ENCODE measurements around the gene COL4A3. TPM values are rescaled to one million over a fixed set of nuclear protein-coding genes. Genes with fewer than 3 reads are reported as not detected.

COL4A3 gene
- total RNA-seq, 1 donor from 2014 or later: 4.4 TPM

DNA sequence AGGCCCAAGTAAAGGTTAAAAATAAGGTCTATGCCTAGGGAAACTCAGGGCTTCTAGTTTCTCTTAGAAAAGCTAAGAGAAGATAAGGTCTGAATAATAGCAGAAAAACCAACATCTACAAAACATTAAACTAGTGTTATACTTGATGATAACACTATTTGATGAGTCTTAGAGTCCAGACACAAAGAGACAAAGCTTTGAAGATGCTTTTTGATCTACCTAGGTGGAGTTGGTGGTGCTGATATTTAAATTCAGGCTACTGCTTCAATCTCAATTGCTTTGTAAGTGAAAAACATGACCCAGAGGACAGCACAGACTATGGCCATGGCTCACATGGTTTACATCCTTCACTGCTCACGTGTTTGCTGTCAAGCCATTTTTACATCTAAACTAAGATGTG, 148.9 kb downstream of the COL4A3 start:
- no peak overlapping the region for H3K27ac ChIP-seq (replicated peaks)
- intact Hi-C loops (cut with micrococcal nuclease): no loop called here
- peaks cover 11% of the 10 kb centered on the region for H3K36me3 ChIP-seq
- H3K27me3 ChIP-seq (ENCODE audit: low read depth): no peaks in the 10 kb centered on the region
- no peaks in the 10 kb centered on the region for H3K4me1 ChIP-seq
- H3K9me3 ChIP-seq (replicated peaks): no peaks in the 10 kb centered on the region
- DNase-seq: no peak
- TF ChIP-seq, protein P1, sequence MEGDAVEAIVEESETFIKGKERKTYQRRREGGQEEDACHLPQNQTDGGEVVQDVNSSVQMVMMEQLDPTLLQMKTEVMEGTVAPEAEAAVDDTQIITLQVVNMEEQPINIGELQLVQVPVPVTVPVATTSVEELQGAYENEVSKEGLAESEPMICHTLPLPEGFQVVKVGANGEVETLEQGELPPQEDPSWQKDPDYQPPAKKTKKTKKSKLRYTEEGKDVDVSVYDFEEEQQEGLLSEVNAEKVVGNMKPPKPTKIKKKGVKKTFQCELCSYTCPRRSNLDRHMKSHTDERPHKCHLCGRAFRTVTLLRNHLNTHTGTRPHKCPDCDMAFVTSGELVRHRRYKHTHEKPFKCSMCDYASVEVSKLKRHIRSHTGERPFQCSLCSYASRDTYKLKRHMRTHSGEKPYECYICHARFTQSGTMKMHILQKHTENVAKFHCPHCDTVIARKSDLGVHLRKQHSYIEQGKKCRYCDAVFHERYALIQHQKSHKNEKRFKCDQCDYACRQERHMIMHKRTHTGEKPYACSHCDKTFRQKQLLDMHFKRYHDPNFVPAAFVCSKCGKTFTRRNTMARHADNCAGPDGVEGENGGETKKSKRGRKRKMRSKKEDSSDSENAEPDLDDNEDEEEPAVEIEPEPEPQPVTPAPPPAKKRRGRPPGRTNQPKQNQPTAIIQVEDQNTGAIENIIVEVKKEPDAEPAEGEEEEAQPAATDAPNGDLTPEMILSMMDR (IDR thresholded peaks at IDR 0.05; ENCODE audit: borderline replicate concordance): no peak
- H3K4me3 ChIP-seq: no peak overlapping the region

DNA sequence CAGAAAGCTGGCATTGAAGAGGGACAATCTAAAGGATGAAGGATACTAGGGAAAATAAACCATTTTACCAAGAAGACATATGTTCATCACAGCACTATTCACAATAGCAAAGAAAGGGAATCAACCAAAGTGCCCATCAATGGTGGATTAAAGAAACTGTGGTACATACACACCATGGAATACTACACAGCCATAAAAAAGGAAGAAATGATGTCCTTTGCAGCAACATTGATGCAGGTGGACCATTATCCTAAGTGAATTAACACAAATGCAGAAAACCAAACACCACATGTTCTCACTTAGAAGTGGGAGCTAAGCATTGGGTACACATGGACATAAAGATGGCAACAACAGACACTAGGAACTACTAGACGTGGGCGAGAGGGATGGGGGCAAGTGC, 153.4 kb downstream of the COL4A3 start:
- Histone ChIP-seq H3K9me3 (replicated peaks) (peaks cover 5% of the 10 kb centered on the region), H3K27ac (replicated peaks) (no peak overlapping the region), H3K27me3 (ENCODE audit: low read depth) (no peaks in the 10 kb centered on the region), H3K4me3 (no peak overlapping the region), H3K36me3 (no peaks in the 10 kb centered on the region), H3K4me1 (no peaks in the 10 kb centered on the region)
- TF ChIP-seq, protein P1 (IDR thresholded peaks at IDR 0.05; ENCODE audit: borderline replicate concordance): no peak
- no peak for DNase-seq
- intact Hi-C loops (cut with micrococcal nuclease): no loop called here

DNA sequence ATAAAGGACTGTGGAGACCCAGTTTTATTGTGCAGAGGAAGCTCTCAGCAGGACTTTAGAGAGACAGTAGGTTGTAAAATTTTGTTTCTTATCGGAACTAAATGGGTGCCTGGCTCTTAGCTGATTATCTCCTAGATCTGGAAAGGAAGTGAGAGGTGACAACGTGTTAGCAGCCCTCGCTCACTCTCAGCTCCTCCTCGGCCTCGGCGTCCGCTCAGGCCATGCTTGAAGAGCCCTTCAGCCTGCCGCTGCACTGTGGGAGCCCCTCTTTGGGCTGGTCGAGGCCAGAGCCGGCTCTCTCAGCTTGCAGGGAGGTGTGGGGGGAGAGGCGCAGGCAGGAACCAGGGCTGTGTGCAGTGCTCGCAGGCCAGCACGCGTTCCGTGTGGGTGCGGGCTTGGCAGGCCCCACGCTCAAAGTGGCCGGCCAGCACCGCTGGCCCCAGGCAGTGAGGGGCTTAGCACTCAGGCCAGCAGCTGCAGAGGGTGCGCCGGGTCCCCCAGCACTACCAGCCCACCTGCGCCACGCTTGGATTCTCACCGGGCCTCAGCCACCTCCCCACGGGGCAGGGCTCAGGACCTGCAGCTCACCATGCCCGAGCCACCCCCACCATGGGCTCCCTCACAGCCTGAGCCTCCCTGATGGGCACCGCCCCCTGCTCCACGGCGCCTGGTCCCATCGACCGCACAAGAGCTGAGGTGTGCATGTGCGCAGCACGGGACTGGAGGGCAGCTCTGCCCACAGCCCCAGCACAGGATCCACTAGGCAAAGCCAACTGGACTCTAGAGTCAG, 156.1 kb downstream of the COL4A3 start:
- Histone ChIP-seq H3K9me3 (replicated peaks) (peaks cover 5% of the 10 kb centered on the region), H3K4me1 (peaks cover 13% of the 10 kb centered on the region), H3K36me3 (no peaks in the 10 kb centered on the region), H3K4me3 (no peak overlapping the region), H3K27me3 (ENCODE audit: low read depth) (no peaks in the 10 kb centered on the region), H3K27ac (replicated peaks) (no peak overlapping the region)
- TF ChIP-seq, protein P1 (IDR thresholded peaks at IDR 0.05; ENCODE audit: borderline replicate concordance): no peak
- no peak for DNase-seq
- intact Hi-C loops (cut with micrococcal nuclease): no loop called here

DNA sequence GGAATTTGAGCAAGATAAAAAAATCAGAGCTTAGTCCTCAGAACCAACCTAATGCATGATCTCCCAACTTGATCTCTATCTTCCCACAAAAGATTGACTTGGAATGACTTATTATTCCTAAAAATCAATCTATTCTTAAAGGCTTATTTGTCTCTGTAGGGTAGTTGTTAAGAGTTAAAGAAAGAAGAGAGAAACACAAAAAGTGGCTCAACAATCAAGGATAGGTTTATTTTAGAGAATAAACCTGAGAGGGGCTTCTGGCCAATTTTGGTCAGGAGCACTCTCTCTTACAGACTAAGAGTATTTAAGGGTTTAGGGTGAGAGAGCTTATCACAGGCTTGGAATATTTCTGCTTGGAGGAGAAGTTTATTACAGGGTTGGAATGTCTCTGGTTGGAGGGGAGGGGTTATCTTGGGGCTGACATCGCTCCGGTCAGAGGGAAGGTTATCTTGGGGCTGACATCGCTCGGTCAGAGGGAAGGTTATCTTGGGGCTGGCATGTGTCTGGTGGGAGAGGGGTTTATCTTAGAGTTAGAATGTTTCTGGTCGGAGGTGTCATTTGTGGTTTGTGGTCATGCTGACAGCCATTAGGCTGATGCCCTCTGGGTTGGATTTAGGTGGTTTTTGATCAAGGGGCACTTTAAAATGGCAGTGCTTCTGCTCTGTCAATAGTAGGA, 158.2 kb downstream of the COL4A3 start:
- Histone ChIP-seq H3K4me3 (no peak overlapping the region), H3K36me3 (no peaks in the 10 kb centered on the region), H3K4me1 (peaks cover 33% of the 10 kb centered on the region), H3K27me3 (ENCODE audit: low read depth) (no peaks in the 10 kb centered on the region), H3K27ac (replicated peaks) (no peak overlapping the region), H3K9me3 (replicated peaks) (peaks cover 5% of the 10 kb centered on the region)
- no peak for DNase-seq
- TF ChIP-seq, protein P1 (IDR thresholded peaks at IDR 0.05; ENCODE audit: borderline replicate concordance): no peak
- intact Hi-C loops (cut with micrococcal nuclease): no loop called here

DNA sequence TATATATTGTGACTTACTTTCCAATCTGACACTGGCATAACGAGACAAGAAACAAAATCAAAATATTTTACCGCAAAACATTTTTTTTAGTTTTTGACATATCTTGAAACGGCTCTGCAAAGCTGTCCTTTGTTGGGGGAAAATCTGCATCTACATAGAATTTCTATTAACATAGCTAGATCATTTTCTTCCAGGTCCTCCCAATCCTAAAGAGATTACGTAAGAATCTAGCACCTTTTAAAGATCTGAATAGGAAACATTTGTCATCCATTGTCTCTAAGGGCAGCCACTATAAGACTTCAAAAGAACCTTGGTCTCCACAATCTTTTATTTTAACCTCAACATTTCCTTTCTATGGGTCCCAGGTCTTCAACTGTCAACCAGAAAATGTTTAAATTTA, 159.4 kb downstream of the COL4A3 start:
- no peak overlapping the region for H3K27ac ChIP-seq (replicated peaks)
- peaks cover 1% of the 10 kb centered on the region for H3K36me3 ChIP-seq
- H3K27me3 ChIP-seq (ENCODE audit: low read depth): no peaks in the 10 kb centered on the region
- TF ChIP-seq, protein P1 (IDR thresholded peaks at IDR 0.05; ENCODE audit: borderline replicate concordance): no peak
- peaks cover 5% of the 10 kb centered on the region for H3K9me3 ChIP-seq (replicated peaks)
- peaks cover 35% of the 10 kb centered on the region for H3K4me1 ChIP-seq
- no peak overlapping the region for H3K4me3 ChIP-seq
- intact Hi-C loops (cut with micrococcal nuclease): no loop called here
- no peak for DNase-seq

Data from left ventricle myocardium inferior (tissue), 1 donor.